Fibroblast of upper back skin (primary cell): ENCODE measurements around the gene INTU.

Experiments used
- DNase-seq: peaks from one replicate; pipeline ENCODE4 v3.0.0-alpha.2; 2013

Gene INTU

GRCh38 chr4:127756906-127757305, 124.1 kb downstream of the INTU start:
- no peak for DNase-seq

GRCh38 chr4:127759228-127759820, 126.6 kb downstream of the INTU start:
- DNase-seq: no peak

GRCh38 chr4:127759893-127760292, 127.1 kb downstream of the INTU start:
- no peak for DNase-seq

GRCh38 chr4:127771535-127772275, 138.9 kb downstream of the INTU start:
- DNase-seq: no peak

- DNase-seq: no peak
Observed at GRCh38 chr4:127772769-127773671, 140.3 kb downstream of the INTU start.

- no peak for DNase-seq
Observed at GRCh38 chr4:127775843-127776242, 143.1 kb downstream of the INTU start.
